OCI-LY3 (cell line): Measurements from ENCODE around the gene CCDC150.

Source experiments
- CTCF ChIP-seq: fragments of 200-600, 300-600 bp; sonication (generic); IDR thresholded peaks from 2 replicates; pipeline ENCODE4 v1.5.1; 2014; ENCODE audit warnings: antibody characterized with exemption, low read length, low read depth
- EZH2phosphoT487 ChIP-seq: fragments of 200-600 bp; shearing (Covaris generic); IDR thresholded peaks from 2 replicates; pipeline ENCODE4 v1.6.1; 2018; ENCODE audit warnings: antibody characterized with exemption, mixed run types, low read depth

- TF ChIP-seq CTCF (no peak), EZH2phosphoT487 (no peak)
Measured at GRCh38 chr2:196712867-196713266, 73.4 kb downstream of the CCDC150 start.
